Stomach (tissue), 9 donors: Measurements from ENCODE around the gene DGKQ. TPM values are rescaled to one million over a fixed set of nuclear protein-coding genes. Genes with fewer than 3 reads are reported as not detected.

Experiments
- DNase-seq, 2 donors: peaks; one replicate each; pipeline versions ENCODE4 v3.0.0 to v3.0.0-alpha.2; 2013 to 2019
- H3K27ac ChIP-seq, 5 donors: fragments of 200-600 bp in 4 of 5; sonication (generic) in 4 of 5; one replicate each; pipeline ENCODE4 v1.5.1; 2013 to 2019; ENCODE audit warnings: mild to moderate bottlenecking in 1 of 5, moderate library complexity in 1 of 5
- H3K27me3 ChIP-seq, 3 donors: fragments of 200-600 bp; sonication (generic); one replicate each; pipeline ENCODE4 v1.5.1; 2017 to 2019; ENCODE audit warnings: mixed run types in 1 of 3
- H3K36me3 ChIP-seq, 4 donors: fragments of 200-600 bp; sonication (generic); 1 replicate in 3 of 4; 2 replicates in 1 of 4; pipeline ENCODE4 v1.5.1; 2016 to 2019
- H3K4me1 ChIP-seq, 4 donors: fragments of 200-600 bp; sonication (generic); one replicate each; pipeline ENCODE4 v1.5.1; 2016 to 2019
- H3K4me3 ChIP-seq, 4 donors: fragments of 200-600 bp; sonication (generic) in 3 of 4; one replicate each; pipeline ENCODE4 v1.5.1; 2016 to 2019; ENCODE audit warnings: mild to moderate bottlenecking in 1 of 4
- H3K9me3 ChIP-seq, 4 donors: fragments of 200-600 bp; sonication (generic); one replicate each; pipeline ENCODE4 v1.5.1; 2016 to 2019
- EP300 ChIP-seq: sonication (generic); formaldehyde crosslinking; IDR thresholded peaks from one replicate; pipeline ENCODE4 v1.6.1; 2017; ENCODE audit warnings: antibody characterized with exemption
- POLR2A ChIP-seq, 4 donors: fragments of 450-650 bp; IDR thresholded peaks; one replicate each; pipeline ENCODE4 v1.6.1; 2016; ENCODE audit warnings: antibody characterized with exemption in 4 of 4, control low read depth in 2 of 4, mild to moderate bottlenecking in 1 of 4, moderate library complexity in 1 of 4
- POLR2AphosphoS5 ChIP-seq, 3 donors: sonication (generic); formaldehyde crosslinking; IDR thresholded peaks; one replicate each; pipeline ENCODE4 v1.6.1; 2016; ENCODE audit warnings: antibody characterized with exemption in 3 of 3
- WGBS, 5 donors: extraction: QIAGEN DNeasy Blood & Tissue Kit in 3 of 5; methylation state at CpG; one replicate each; pipeline versions ENCODE4 v1.1.5 to v1.1.7; 2013 to 2018; 5-methylcytosine and 5-hydroxymethylcytosine counted together
- intact Hi-C: fragments of 100-400 bp; cut with DNase I; formaldehyde crosslinking; loops from one replicate; pipeline ENCODE4 v1.15.1; 2023; ENCODE audit warnings: low total_unique reads
- polyA plus RNA-seq, 3 donors: library from polyadenylated mRNA; stranded (reverse); fragments of 200-250 nt; gene quantifications; one replicate each; pipeline ENCODE4 v1.2.3, GENCODE V29; 2013
- total RNA-seq, 5 donors: library from RNA; depleted of rRNA; stranded (reverse); fragments of >200 nt; gene quantifications; one replicate each; pipeline versions ENCODE4 v1.1.0 to v1.2.3, GENCODE V29; 2014 to 2016
- TF ChIP-seq, protein P1 (sequence below), 7 experiments: fragments of 450-650 bp in 4 of 7; fragments of 200-600 bp in 3 of 7; sonication (generic) in 3 of 7; IDR thresholded peaks; one replicate each; pipeline ENCODE4 v1.5.1; 2016 to 2019; ENCODE audit warnings: antibody characterized with exemption in 7 of 7, control low read depth in 2 of 7, mild to moderate bottlenecking in 1 of 7
- donor health status: healthy with polysubstance abuse.
- donor health status: Bipolar disorder and iron deficiency.
- donor health status: healthy.

The DGKQ gene
- total and polyA plus RNA-seq, 8 donors = 3.8 to 176 (median 7.3) TPM

DNA sequence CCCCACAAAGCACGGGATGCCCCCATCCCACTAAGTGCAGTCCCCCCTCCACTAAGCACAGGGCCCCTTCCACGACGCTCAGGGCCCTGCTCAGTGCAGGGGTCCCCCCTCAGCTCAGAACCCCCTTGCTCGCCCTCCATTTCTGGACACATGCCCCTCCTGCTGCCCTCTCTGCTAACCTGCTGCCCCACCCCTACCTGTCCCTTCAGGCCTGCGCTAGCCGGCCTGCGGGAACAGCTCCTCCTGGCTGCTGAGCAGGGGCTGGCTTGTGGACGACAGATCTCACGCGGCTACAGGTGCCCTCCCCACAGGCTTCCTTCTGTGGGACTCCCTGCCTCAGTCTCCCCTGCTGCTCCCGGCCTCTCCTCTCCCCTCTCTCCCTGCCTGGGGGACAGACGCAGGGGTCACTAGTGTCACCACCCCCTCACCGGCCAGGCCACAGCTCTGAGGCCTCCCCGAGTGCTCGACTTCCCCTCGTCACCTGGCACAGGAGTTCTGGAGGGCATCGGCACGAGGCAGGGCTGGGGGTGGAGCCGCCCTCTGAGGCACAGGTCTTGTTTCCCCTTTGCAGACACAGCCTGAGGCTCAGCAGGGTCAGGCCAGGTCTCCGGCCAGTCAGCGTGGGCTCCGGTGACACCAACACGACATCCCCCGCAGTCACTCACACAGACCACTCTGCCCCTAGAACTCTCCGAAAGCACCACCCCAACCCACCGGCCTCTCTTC, 62.8 kb downstream of the DGKQ start:
- no peaks in the 10 kb centered on the region for H3K27me3 ChIP-seq
- H3K27ac ChIP-seq = no peak overlapping the region
- TF ChIP-seq, protein P1, sequence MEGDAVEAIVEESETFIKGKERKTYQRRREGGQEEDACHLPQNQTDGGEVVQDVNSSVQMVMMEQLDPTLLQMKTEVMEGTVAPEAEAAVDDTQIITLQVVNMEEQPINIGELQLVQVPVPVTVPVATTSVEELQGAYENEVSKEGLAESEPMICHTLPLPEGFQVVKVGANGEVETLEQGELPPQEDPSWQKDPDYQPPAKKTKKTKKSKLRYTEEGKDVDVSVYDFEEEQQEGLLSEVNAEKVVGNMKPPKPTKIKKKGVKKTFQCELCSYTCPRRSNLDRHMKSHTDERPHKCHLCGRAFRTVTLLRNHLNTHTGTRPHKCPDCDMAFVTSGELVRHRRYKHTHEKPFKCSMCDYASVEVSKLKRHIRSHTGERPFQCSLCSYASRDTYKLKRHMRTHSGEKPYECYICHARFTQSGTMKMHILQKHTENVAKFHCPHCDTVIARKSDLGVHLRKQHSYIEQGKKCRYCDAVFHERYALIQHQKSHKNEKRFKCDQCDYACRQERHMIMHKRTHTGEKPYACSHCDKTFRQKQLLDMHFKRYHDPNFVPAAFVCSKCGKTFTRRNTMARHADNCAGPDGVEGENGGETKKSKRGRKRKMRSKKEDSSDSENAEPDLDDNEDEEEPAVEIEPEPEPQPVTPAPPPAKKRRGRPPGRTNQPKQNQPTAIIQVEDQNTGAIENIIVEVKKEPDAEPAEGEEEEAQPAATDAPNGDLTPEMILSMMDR (IDR thresholded peaks at IDR 0.05) = no peak
- TF ChIP-seq EP300 (no peak), POLR2A (IDR thresholded peaks at IDR 0.05) (no peak), POLR2AphosphoS5 (IDR thresholded peaks at IDR 0.05) (no peak)
- peaks cover 36 to 81% (median 72%) of the 10 kb centered on the region in 4 donors for H3K36me3 ChIP-seq
- no peak overlapping the region for H3K4me3 ChIP-seq
- no peaks in the 10 kb centered on the region for H3K9me3 ChIP-seq
- no peak for DNase-seq
- H3K4me1 ChIP-seq = peaks cover 5 to 13% (median 7%) of the 10 kb centered on the region in 4 donors
- 95 to 97% (median 97%) methylated on average over 18 to 26 of the region's 26 CpGs for WGBS, 5 donors
- intact Hi-C loops = no loop called here

DNA sequence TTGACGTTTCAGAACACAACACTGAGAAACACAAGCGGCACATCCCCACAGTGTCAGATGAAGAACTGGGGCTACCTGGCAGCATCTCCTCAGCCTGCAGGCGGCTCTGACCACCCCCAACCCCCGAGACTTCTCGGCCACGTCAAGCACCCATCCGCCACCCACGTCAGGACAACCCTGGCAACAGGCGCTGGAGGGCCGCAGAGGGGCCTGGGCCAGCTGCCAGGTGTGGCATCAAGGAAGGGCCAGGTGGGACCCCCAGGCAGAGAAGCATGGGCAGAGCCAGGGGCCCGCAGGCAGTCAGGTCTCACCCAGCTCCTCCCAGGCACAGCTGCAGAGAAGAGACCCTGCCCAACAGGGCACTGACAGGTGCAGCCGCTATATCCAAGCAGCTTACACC, 63.5 kb downstream of the DGKQ start:
- H3K9me3 ChIP-seq = no peaks in the 10 kb centered on the region

DNA sequence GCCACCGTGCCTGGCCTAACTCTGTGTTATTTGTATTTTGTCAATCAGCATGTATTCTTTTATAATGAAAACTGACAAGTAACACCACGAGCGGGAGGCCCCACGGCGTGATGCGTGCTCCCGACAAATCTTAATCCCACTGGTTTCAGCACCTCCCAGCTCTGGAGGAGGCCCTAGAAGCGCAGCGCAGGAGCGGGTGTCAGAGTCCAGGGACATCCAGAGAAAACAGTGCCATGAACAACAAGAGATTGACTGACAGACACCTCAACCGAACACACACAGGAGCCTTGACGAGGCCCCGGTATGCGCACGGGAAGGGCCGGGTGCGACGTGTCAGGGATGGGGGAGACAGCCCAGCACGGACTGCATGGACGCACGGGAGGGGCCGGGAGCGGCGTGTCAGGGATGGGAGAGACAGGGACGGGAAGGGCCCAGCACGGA, 64.2 kb downstream of the DGKQ start:
- Histone ChIP-seq H3K27ac (no peak overlapping the region), H3K27me3 (no peaks in the 10 kb centered on the region), H3K4me1 (no peaks in the 10 kb centered on the region), H3K4me3 (no peak overlapping the region), H3K9me3 (no peaks in the 10 kb centered on the region), H3K36me3 (peaks cover 36 to 92% (median 82%) of the 10 kb centered on the region in 4 donors)
- WGBS, 5 donors = 95 to 96% (median 95%) methylated on average over 26 of the region's 26 CpGs
- intact Hi-C loops = no loop called here
- DNase-seq = no peak
- TF ChIP-seq POLR2AphosphoS5 (IDR thresholded peaks at IDR 0.05) (no peak), EP300 (no peak), POLR2A (IDR thresholded peaks at IDR 0.05) (no peak)
- TF ChIP-seq, protein P1 (IDR thresholded peaks at IDR 0.05) = no peak

More for the DNA sequence above, 63.5 kb downstream of the DGKQ start:
- no peak for DNase-seq
- Histone ChIP-seq H3K4me1 (peaks cover 0 to 6% (median 1%) of the 10 kb centered on the region in 4 donors), H3K27ac (no peak overlapping the region), H3K36me3 (peaks cover 36 to 85% (median 75%) of the 10 kb centered on the region in 4 donors), H3K27me3 (no peaks in the 10 kb centered on the region), H3K4me3 (no peak overlapping the region)
- 93 to 95% (median 94%) methylated on average over 2 to 12 of the region's 12 CpGs for WGBS, 5 donors
- intact Hi-C loops = no loop called here
- TF ChIP-seq POLR2A (IDR thresholded peaks at IDR 0.05) = no peak
- no peak for TF ChIP-seq POLR2AphosphoS5 (IDR thresholded peaks at IDR 0.05)
- TF ChIP-seq EP300 = no peak
- TF ChIP-seq, protein P1 (IDR thresholded peaks at IDR 0.05) = no peak

Other genes starting within 250 kb of the DGKQ start
- 1 to 10 TPM in 1 of 5 donors, under 1 TPM in 1, not detected in 3; 0.37 to 1.2 TPM for gene CPLX1, start 147.4 kb downstream of the DGKQ start, total RNA-seq
- gene CPLX1, start 147.4 kb downstream of the DGKQ start, polyA plus RNA-seq = 1 to 10 TPM; 1.9 to 2.9 (median 2.6) TPM
- 100 to 1,000 TPM in 4 of 5 donors, 10 to 100 TPM in 1; 71.8 to 503 (median 194) TPM for gene GAK, start 41.3 kb downstream of the DGKQ start, total RNA-seq
- gene GAK, start 41.3 kb downstream of the DGKQ start, polyA plus RNA-seq = 100 to 1,000 TPM; 128 to 149 (median 133) TPM
- 10 to 100 TPM in 4 of 5 donors, 1 to 10 TPM in 1; 7.3 to 82.8 (median 20.1) TPM for gene TMEM175, start 41.1 kb downstream of the DGKQ start, total RNA-seq
- gene TMEM175, start 41.1 kb downstream of the DGKQ start, polyA plus RNA-seq = 10 to 100 TPM; 16.6 to 39.4 (median 18.9) TPM
- gene IDUA, start 13.5 kb upstream of the DGKQ start, total RNA-seq = 100 to 1,000 TPM in 1 of 5 donors, 10 to 100 TPM in 3, 1 to 10 TPM in 1; 8.8 to 278 (median 92.4) TPM
- gene IDUA, start 13.5 kb upstream of the DGKQ start, polyA plus RNA-seq = 10 to 100 TPM; 10.8 to 21.9 (median 15.4) TPM
- gene SLC26A1, start 19.8 kb upstream of the DGKQ start, total RNA-seq = 1 to 10 TPM in 2 of 5 donors, under 1 TPM in 1, not detected in 2; 0.18 to 5.8 (median 3.5) TPM
- 1 to 10 TPM in 1 of 3 donors, under 1 TPM in 1, not detected in 1; 0.68 to 8.9 TPM for gene SLC26A1, start 19.8 kb upstream of the DGKQ start, polyA plus RNA-seq
- 10 to 100 TPM in 3 of 5 donors, 1 to 10 TPM in 2; 3.5 to 42.7 (median 19.6) TPM for gene FGFRL1, start 38.1 kb upstream of the DGKQ start, total RNA-seq
- 10 to 100 TPM in 1 of 3 donors, 1 to 10 TPM in 2; 5.8 to 10.3 (median 9.2) TPM for gene FGFRL1, start 38.1 kb upstream of the DGKQ start, polyA plus RNA-seq
- gene RNF212, start 140.0 kb upstream of the DGKQ start, total RNA-seq = 1 to 10 TPM in 1 of 5 donors, not detected in 4; 1.3 TPM
- 1 to 10 TPM; 1.7 to 4.8 (median 3.5) TPM for gene RNF212, start 140.0 kb upstream of the DGKQ start, polyA plus RNA-seq
- 100 to 1,000 TPM in 1 of 5 donors, 10 to 100 TPM in 4; 12.8 to 224 (median 63.9) TPM for gene SPON2, start 199.0 kb upstream of the DGKQ start, total RNA-seq
- gene SPON2, start 199.0 kb upstream of the DGKQ start, polyA plus RNA-seq = 10 to 100 TPM; 20.1 to 54.6 (median 40.6) TPM